Measurements from ENCODE around the gene ZKSCAN3.

The ZKSCAN3 gene

GRCh38 chr6:28351493-28351925, 1.8 kb downstream of the ZKSCAN3 start:
- no peak for DNase-seq (ENCODE audit: low spot score)
- TF ChIP-seq CTCF (IDR thresholded peaks at IDR 0.05; ENCODE audit: extremely low read depth, insufficient read depth, missing control alignments), result no peak
- in situ Hi-C loops (cut with MboI; ENCODE audit: low pct_unique_long_range_greater_than_20kb, low sequenced_read_pairs, unreplicated experiment), result loop anchor here (10.0 to 25.0 kb wide), 2 partner anchors 217 to 1189 kb away; no protein-coding TSS in a partner anchor

- no peak for TF ChIP-seq CTCF (IDR thresholded peaks at IDR 0.05; ENCODE audit: extremely low read depth, insufficient read depth, missing control alignments)
- DNase-seq (ENCODE audit: low spot score), result no peak
- in situ Hi-C loops (cut with MboI; ENCODE audit: low pct_unique_long_range_greater_than_20kb, low sequenced_read_pairs, unreplicated experiment), result loop anchor here (10.0 to 25.0 kb wide), 2 partner anchors 219 to 1191 kb away; no protein-coding TSS in a partner anchor
These were observed 3.6 kb downstream of the ZKSCAN3 start for GRCh38 chr6:28353356-28353755.

GRCh38 chr6:28353981-28354676, 4.4 kb downstream of the ZKSCAN3 start:
- in situ Hi-C loops (cut with MboI; ENCODE audit: low pct_unique_long_range_greater_than_20kb, low sequenced_read_pairs, unreplicated experiment), result loop anchor here (10.0 to 25.0 kb wide), 2 partner anchors 219 to 1192 kb away; no protein-coding TSS in a partner anchor
- no peak for TF ChIP-seq CTCF (IDR thresholded peaks at IDR 0.05; ENCODE audit: extremely low read depth, insufficient read depth, missing control alignments)
- no peak for DNase-seq (ENCODE audit: low spot score)

- no peak for DNase-seq (ENCODE audit: low spot score)
- in situ Hi-C loops (cut with MboI; ENCODE audit: low pct_unique_long_range_greater_than_20kb, low sequenced_read_pairs, unreplicated experiment), result loop anchor here (10.0 to 25.0 kb wide), 2 partner anchors 220 to 1193 kb away; no protein-coding TSS in a partner anchor
- TF ChIP-seq CTCF (IDR thresholded peaks at IDR 0.05; ENCODE audit: extremely low read depth, insufficient read depth, missing control alignments), result no peak
These were observed 5.2 kb downstream of the ZKSCAN3 start for GRCh38 chr6:28354688-28355554.

- TF ChIP-seq CTCF (IDR thresholded peaks at IDR 0.05; ENCODE audit: extremely low read depth, insufficient read depth, missing control alignments), result peak; percentile 86
- peak; percentile 68 for DNase-seq (ENCODE audit: low spot score)
- in situ Hi-C loops (cut with MboI; ENCODE audit: low pct_unique_long_range_greater_than_20kb, low sequenced_read_pairs, unreplicated experiment), result loop anchor here (10.0 to 25.0 kb wide), 2 partner anchors 221 to 1194 kb away; no protein-coding TSS in a partner anchor
These were observed 6.3 kb downstream of the ZKSCAN3 start for GRCh38 chr6:28355743-28356665.
